Subcutaneous abdominal adipose tissue (tissue), 5 donors: ENCODE measurements around the gene NUP214.
"Not testable (repeated sequence)": the region's sequence is repeated elsewhere in the genome, so short reads cannot be mapped to it uniquely, and the experiment has no call there.

Experiments used
- H3K27ac ChIP-seq: one replicate; pipeline ENCODE4 v1.7.0; 2013; ENCODE audit warnings: low read depth, mild to moderate bottlenecking, inconsistent platforms, low read length, moderate library complexity
- H3K27me3 ChIP-seq, 5 donors: one replicate each; pipeline ENCODE4 v1.7.0; 2013; ENCODE audit warnings: low read length in 5 of 5, inconsistent platforms in 1 of 5; ENCODE audit not compliant: control insufficient read depth in 5 of 5, insufficient read depth in 4 of 5
- H3K36me3 ChIP-seq, 5 donors: one replicate each; pipeline ENCODE4 v1.7.0; 2013; ENCODE audit warnings: low read length in 5 of 5; ENCODE audit not compliant: control insufficient read depth in 5 of 5, insufficient read depth in 5 of 5
- H3K4me1 ChIP-seq, 5 donors: one replicate each; pipeline ENCODE4 v1.7.0; 2013; ENCODE audit warnings: low read length in 5 of 5, mild to moderate bottlenecking in 3 of 5, moderate library complexity in 1 of 5; ENCODE audit not compliant: control insufficient read depth in 5 of 5, insufficient read depth in 5 of 5
- H3K4me3 ChIP-seq, 5 donors: one replicate each; pipeline ENCODE4 v1.7.0; 2013; ENCODE audit warnings: low read length in 5 of 5, low read depth in 1 of 5
- H3K9ac ChIP-seq, 5 donors: one replicate each; pipeline ENCODE4 v1.7.0; 2013; ENCODE audit warnings: low read length in 5 of 5, mild to moderate bottlenecking in 4 of 5, moderate library complexity in 3 of 5
- H3K9me3 ChIP-seq, 5 donors: one replicate each; pipeline ENCODE4 v1.7.0; 2013; ENCODE audit warnings: low read length in 5 of 5; ENCODE audit not compliant: control insufficient read depth in 5 of 5
- donor health status: healthy.
- donor health status: healthy.
- donor health status: healthy.
- donor health status: healthy.
- donor health status: healthy.

Gene NUP214

GRCh38 chr9:131259432-131259898, 134.1 kb downstream of the NUP214 start:
- Histone ChIP-seq H3K4me3 (no peak overlapping the region), H3K27me3 (no peaks in the 10 kb centered on the region), H3K9me3 (no peaks in the 10 kb centered on the region), H3K27ac (no peak overlapping the region), H3K36me3 (peaks cover 0 to 28% (median 12%) of the 10 kb centered on the region in 5 donors), H3K9ac (no peak overlapping the region), H3K4me1 (peaks cover 4 to 43% (median 37%) of the 10 kb centered on the region in 5 donors)

GRCh38 chr9:131259916-131260597, 134.7 kb downstream of the NUP214 start:
- Histone ChIP-seq H3K4me3 (no peak overlapping the region), H3K27me3 (no peaks in the 10 kb centered on the region), H3K27ac (no peak overlapping the region), H3K36me3 (peaks cover 0 to 28% (median 12%) of the 10 kb centered on the region in 5 donors), H3K9me3 (no peaks in the 10 kb centered on the region), H3K4me1 (peaks cover 4 to 40% (median 31%) of the 10 kb centered on the region in 5 donors), H3K9ac (no peak overlapping the region)

- H3K4me3 ChIP-seq, result no peak overlapping the region
- no peak overlapping the region for H3K9ac ChIP-seq
- peaks cover 0 to 28% (median 12%) of the 10 kb centered on the region in 5 donors for H3K36me3 ChIP-seq
- H3K27me3 ChIP-seq, result no peaks in the 10 kb centered on the region
- peaks cover 4 to 37% (median 28%) of the 10 kb centered on the region in 5 donors for H3K4me1 ChIP-seq
- H3K27ac ChIP-seq, result no peak overlapping the region
- no peaks in the 10 kb centered on the region for H3K9me3 ChIP-seq
These were observed 135.5 kb downstream of the NUP214 start for GRCh38 chr9:131260751-131261452.

- Histone ChIP-seq H3K27me3 (no peaks in the 10 kb centered on the region), H3K4me1 (peaks cover 0 to 39% (median 26%) of the 10 kb centered on the region in 5 donors), H3K36me3 (peaks cover 0 to 28% (median 12%) of the 10 kb centered on the region in 5 donors), H3K27ac (no peak overlapping the region), H3K9ac (no peak overlapping the region), H3K9me3 (no peaks in the 10 kb centered on the region), H3K4me3 (no peak overlapping the region)
These were observed 137.1 kb downstream of the NUP214 start for GRCh38 chr9:131262327-131263032.

- not testable (repeated sequence) for H3K9me3 ChIP-seq, H3K4me3 ChIP-seq, H3K9ac ChIP-seq, H3K27ac ChIP-seq, H3K27me3 ChIP-seq
- Histone ChIP-seq H3K36me3 (peaks cover 0 to 28% (median 12%) of the 10 kb centered on the region in 5 donors), H3K4me1 (peaks cover 0 to 34% (median 23%) of the 10 kb centered on the region in 5 donors)
These were observed 137.6 kb downstream of the NUP214 start for GRCh38 chr9:131263033-131263343.

- Histone ChIP-seq H3K9ac (no peak overlapping the region), H3K27ac (no peak overlapping the region), H3K27me3 (no peaks in the 10 kb centered on the region)
These were observed 138.3 kb downstream of the NUP214 start for GRCh38 chr9:131263701-131264100.

GRCh38 chr9:131264231-131264630, 138.8 kb downstream of the NUP214 start:
- H3K36me3 ChIP-seq, result peaks cover 0 to 24% (median 12%) of the 10 kb centered on the region in 5 donors
- no peak overlapping the region for H3K9ac ChIP-seq
- no peaks in the 10 kb centered on the region for H3K9me3 ChIP-seq
- H3K27ac ChIP-seq, result no peak overlapping the region
- H3K27me3 ChIP-seq, result no peaks in the 10 kb centered on the region
- peaks cover 0 to 36% (median 24%) of the 10 kb centered on the region in 5 donors for H3K4me1 ChIP-seq
- no peak overlapping the region for H3K4me3 ChIP-seq

More at GRCh38 chr9:131263701-131264100, 138.3 kb downstream of the NUP214 start:
- H3K9me3 ChIP-seq, result no peaks in the 10 kb centered on the region
- H3K36me3 ChIP-seq, result peaks cover 0 to 26% (median 12%) of the 10 kb centered on the region in 5 donors
- H3K4me3 ChIP-seq, result no peak overlapping the region
- H3K4me1 ChIP-seq, result peaks cover 0 to 32% (median 22%) of the 10 kb centered on the region in 5 donors

- peaks cover 0 to 4% (median 0%) of the 10 kb centered on the region in 5 donors for H3K36me3 ChIP-seq
- no peaks in the 10 kb centered on the region for H3K27me3 ChIP-seq
- no peak overlapping the region for H3K9ac ChIP-seq
- H3K4me3 ChIP-seq, result peak overlapping the region in 2 of 5 donors; percentile 17 to 23
- peaks cover 3 to 56% (median 37%) of the 10 kb centered on the region in 5 donors for H3K4me1 ChIP-seq
- no peaks in the 10 kb centered on the region for H3K9me3 ChIP-seq
- H3K27ac ChIP-seq, result no peak overlapping the region
These were observed 141.2 kb downstream of the NUP214 start for GRCh38 chr9:131266266-131267229.
